Activated CD4-positive, alpha-beta T cell treated with anti-CD3 and anti-CD28 coated beads for 48 hours (primary cell): Measurements from ENCODE around the gene BRD3.
"Not testable (repeated sequence)": the region's sequence is repeated elsewhere in the genome, so short reads cannot be mapped to it uniquely, and the experiment has no call there.

Experiments
- DNase-seq: peaks from one replicate; pipeline ENCODE4 v3.0.0-alpha.2; 2020

BRD3 gene

DNA sequence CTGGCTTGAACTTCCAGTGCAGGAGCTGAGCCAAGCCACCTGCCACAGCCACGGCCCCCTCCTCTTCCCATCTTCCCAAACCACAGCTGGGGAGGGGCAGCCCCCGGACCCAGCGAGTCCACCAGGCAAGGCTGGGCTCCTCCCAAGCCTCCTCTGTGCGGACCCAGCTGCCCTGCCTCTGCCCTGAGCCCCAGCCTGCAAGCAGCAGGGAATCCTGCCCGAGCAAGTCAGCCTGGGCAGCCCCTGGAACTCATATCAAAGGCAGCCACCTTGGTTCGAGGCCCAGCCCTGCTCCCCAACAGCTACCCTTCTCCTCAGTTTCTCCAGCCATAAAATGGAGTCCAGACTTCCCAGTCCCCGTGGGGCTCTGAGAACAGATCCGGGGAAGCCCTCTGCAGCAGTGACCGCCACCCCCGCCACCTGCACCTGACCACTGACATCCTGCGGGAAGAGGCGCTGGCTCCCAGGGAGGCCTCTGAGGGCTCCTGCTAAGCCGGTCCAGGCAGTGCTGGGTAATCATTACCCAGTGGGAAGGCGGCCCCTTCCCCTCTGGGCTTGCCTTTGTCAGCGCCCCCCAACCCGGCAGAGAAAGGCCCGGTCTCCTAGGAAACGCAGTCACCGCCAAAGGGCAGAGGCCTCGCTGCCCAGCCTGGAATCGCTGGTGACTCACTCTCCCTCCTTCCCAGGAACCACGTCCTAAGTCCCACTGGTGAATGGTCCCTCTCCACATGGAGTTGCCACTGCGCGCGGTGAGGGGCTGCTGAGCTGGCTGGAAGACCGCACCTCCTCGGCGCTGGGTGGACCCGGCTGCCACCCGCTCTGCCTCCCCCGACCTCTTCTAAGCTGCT is 77.2 kb downstream of the BRD3 start:
- no peak for DNase-seq

DNA sequence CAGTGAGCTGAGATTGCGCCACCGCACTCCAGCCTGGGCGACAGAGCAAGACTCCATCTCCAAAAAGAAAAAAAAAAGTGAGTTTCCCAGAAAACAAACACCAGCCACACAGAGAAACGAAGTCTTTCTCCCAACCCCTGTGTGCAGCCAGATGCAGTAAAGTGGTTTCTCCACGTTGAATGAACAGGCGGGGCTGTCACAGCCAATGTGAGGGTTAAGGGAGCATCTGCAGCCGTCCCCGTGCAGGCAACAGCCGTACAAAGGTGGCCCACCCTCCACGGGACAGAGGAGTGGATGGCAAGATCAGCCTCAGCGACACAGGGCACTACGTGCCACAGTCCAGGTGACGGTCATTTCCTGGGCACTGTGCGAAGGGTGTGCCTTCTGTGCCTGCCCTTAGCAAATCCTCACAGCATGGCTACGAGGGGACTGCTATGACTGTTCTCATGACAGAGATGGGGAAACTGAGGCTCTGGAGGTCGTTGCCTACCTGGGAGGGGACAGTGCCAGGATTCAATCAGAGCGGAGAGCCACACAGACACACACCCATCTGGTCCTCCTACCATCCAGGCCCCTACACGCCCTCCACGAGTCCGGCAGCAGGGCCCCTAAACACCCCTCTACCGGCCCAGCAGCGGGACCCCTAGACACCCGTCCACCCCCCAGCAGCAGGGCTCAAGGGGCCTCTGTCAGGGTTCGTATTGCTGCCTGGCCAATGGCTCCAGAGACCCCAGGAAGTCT is 78.0 kb downstream of the BRD3 start:
- no peak for DNase-seq

DNA sequence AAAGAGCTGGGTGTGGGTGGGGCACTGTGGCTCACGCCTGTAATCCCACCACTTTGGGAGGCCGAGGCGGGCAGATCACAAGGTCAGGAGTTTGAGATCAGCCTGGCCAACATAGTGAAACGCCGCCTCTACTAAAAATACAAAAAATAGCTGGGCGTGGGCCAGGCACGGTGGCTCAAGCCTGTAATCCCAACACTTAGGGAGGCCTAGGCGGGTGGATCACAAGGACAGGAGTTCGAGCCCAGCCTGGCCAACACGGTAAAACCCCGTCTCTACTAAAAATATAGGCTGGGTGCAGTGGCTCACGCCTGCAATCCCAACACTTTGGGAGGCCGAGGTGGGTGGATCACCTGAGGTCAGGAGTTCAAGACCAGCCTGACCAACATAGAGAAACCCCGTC is 79.1 kb downstream of the BRD3 start:
- not testable (repeated sequence) for DNase-seq

DNA sequence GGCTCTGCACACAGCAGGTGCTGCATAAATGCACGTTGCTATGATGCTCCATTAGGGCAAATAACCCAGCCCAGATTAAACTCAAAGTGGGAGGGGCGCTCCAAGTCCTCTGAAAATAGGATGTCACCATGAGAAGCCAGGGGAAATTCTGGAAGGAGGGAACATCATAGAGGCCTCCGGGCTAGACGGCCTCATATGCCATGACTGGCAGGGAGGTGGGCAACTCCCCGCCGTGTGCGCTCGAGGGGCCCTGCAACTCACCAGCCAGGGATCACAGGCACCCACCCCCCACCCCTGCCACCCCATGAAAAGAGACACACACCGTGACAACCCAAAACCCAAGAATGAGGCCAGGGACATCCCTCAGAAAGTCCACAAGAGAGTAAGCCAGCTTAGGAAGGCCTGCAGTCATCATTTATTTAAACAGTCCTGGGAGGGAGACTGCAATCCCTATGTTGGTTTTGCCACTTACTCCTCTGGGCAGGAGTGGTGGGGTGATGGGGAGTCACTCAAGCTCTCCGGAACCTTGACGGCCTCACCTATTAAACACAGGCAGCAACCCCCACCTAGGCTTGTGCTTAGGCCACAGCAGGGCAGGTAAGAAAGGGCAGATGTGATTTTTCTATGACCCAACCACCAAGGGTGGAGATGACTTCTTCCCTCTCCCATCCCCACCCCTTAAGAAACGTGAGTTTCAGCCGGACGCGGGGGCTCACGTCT is 79.7 kb downstream of the BRD3 start:
- DNase-seq = no peak

DNA sequence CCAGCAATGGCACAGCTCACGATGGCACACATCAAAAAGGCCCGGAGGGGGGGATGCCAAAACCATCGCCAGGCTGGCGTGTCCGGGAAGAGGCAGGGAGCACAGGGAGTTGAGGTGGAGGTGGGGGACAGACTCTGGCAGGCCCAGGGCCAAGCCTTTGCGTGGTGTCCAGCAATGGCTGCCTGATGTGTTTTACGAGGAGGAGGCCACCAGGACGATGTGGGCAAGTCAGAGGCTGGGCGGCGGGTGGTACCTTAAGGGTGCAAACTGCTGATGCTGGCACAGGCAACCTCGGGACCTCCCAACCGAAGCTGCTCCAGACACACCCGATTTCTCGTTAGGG is 80.4 kb downstream of the BRD3 start:
- no peak for DNase-seq

GRCh38 chr9:133986774-133987445 is 80.9 kb downstream of the BRD3 start:
- no peak for DNase-seq

DNA sequence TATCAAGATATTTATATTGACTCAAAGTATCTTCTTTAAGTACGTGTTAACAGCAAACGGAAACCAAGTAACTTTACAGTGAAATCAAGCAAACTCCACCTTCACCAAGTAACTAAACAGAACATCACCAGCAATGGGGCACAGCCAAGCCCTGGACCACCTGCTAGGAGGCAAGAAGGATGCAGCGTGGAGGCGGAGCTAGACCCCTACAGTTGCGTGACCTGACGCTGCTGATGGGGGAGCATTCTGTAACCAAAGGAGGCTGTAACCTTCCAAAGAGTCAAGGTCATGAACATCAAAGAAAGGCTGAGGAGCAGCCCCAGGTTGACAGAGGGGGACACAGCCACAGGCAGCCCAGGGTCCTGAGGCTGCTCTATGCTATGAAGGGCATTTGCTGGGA is 81.8 kb downstream of the BRD3 start:
- DNase-seq = no peak

- no peak for DNase-seq
Observed at GRCh38 chr9:133982971-133983720, 84.7 kb downstream of the BRD3 start.

- no peak for DNase-seq
Observed at GRCh38 chr9:133981958-133982681, 85.7 kb downstream of the BRD3 start.

DNA sequence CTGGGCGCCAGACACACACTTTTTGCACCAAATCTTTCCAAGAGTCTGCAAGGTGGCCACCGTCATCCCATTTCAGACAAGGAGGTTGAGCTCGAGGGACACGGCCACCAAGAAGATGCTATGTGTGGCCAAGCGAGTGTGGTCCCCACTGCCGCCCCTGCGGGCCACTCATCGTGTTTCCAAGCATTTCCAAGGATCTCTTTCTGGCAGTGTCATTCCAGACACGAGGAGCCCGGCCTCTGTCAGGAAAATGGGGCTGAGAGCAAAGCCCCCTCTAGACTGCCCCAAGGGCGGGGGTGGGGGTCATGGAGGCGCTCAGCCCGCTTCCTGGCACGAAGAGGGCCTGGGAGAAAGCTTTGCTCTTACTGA is 86.3 kb downstream of the BRD3 start:
- no peak for DNase-seq

GRCh38 chr9:133980864-133981588 is 86.8 kb downstream of the BRD3 start:
- DNase-seq = no peak
